Liver (tissue), 3 donors: ENCODE measurements around the gene PLD2.

Experiments
- TAF1 ChIP-seq: conservative IDR thresholded peaks from 2 replicates; pipeline ENCODE4 v1.6.1; 2016; ENCODE audit warnings: antibody characterized with exemption, mild to moderate bottlenecking
- TF ChIP-seq, protein P1 (sequence below): fragments of 150-350 bp; IDR thresholded peaks from 2 replicates; pipeline ENCODE4 v1.5.1; 2017; ENCODE audit warnings: improper control_type of control experiment, low read depth, low read length; ENCODE audit not compliant: missing input control
- donor health status: healthy.
- donor health status: healthy.

DNA sequence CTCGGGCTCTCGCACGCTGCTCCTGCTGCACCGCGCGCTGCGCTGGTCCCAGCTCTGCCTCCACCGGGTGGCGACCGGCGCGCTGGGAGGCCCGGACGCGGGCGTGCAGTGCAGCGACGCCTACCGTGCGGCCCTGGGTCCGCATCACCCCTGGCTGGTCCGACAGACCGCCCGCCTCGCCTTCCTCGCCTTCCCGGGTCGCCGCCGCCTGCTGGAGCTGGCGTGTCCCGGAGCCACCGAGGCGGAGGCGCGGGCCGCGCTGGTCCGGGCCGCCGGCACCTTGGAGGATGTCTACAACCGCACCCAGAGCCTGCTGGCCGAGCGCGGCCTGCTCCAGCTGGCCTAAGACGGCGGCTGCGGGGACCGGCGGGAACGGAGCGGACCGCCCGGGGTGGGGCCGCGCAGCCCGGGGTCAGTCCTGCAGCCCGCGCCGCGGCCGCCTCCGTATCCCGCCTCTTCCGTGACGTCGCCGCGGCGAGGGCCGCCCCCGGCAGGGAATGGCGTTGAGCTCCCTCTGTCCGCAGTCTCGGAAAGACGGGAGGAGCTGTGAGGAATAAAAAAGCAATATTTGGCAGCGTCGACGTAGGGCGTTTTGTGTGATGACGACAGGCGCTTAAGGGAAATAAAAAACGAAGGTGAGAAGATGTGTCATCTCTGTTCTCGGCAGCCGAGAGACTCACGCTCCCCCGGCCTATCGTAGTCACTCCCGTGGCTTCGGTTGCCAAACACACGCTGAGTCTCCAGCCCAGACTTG is 16.8 kb upstream of the PLD2 start:
- TF ChIP-seq, protein P1, sequence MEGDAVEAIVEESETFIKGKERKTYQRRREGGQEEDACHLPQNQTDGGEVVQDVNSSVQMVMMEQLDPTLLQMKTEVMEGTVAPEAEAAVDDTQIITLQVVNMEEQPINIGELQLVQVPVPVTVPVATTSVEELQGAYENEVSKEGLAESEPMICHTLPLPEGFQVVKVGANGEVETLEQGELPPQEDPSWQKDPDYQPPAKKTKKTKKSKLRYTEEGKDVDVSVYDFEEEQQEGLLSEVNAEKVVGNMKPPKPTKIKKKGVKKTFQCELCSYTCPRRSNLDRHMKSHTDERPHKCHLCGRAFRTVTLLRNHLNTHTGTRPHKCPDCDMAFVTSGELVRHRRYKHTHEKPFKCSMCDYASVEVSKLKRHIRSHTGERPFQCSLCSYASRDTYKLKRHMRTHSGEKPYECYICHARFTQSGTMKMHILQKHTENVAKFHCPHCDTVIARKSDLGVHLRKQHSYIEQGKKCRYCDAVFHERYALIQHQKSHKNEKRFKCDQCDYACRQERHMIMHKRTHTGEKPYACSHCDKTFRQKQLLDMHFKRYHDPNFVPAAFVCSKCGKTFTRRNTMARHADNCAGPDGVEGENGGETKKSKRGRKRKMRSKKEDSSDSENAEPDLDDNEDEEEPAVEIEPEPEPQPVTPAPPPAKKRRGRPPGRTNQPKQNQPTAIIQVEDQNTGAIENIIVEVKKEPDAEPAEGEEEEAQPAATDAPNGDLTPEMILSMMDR = peak; percentile 74
- no peak for TF ChIP-seq TAF1
